LNCaP clone FGC (cell line): ENCODE measurements around the gene NPFFR1.

Experiments
- DNase-seq: peaks from one replicate; pipeline ENCODE4 v3.0.0-alpha.2; 2011; ENCODE audit warnings: low read depth
- H3K4me3 ChIP-seq: 2 replicates; pipeline ENCODE4 v1.5.1; 2011; ENCODE audit warnings: mild to moderate bottlenecking, low read depth, low read length, control low read depth
- TF ChIP-seq, protein P1 (sequence below): IDR thresholded peaks from 2 replicates; pipeline ENCODE4 v1.5.1; 2012; ENCODE audit warnings: mild to moderate bottlenecking; ENCODE audit not compliant: control insufficient read depth, insufficient read depth; ENCODE audit errors: extremely low read depth

NPFFR1 gene

GRCh38 chr10:70321233-70321632 is 37.4 kb upstream of the NPFFR1 start:
- no peak for DNase-seq
- H3K4me3 ChIP-seq, result no peak overlapping the region
- TF ChIP-seq, protein P1, sequence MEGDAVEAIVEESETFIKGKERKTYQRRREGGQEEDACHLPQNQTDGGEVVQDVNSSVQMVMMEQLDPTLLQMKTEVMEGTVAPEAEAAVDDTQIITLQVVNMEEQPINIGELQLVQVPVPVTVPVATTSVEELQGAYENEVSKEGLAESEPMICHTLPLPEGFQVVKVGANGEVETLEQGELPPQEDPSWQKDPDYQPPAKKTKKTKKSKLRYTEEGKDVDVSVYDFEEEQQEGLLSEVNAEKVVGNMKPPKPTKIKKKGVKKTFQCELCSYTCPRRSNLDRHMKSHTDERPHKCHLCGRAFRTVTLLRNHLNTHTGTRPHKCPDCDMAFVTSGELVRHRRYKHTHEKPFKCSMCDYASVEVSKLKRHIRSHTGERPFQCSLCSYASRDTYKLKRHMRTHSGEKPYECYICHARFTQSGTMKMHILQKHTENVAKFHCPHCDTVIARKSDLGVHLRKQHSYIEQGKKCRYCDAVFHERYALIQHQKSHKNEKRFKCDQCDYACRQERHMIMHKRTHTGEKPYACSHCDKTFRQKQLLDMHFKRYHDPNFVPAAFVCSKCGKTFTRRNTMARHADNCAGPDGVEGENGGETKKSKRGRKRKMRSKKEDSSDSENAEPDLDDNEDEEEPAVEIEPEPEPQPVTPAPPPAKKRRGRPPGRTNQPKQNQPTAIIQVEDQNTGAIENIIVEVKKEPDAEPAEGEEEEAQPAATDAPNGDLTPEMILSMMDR, result no peak

GRCh38 chr10:70320751-70321150 is 36.9 kb upstream of the NPFFR1 start:
- TF ChIP-seq, protein P1, result no peak
- no peak overlapping the region for H3K4me3 ChIP-seq
- DNase-seq, result no peak

GRCh38 chr10:70319824-70320223 is 36.0 kb upstream of the NPFFR1 start:
- TF ChIP-seq, protein P1, result no peak
- DNase-seq, result no peak
- no peak overlapping the region for H3K4me3 ChIP-seq

GRCh38 chr10:70319183-70319582 is 35.4 kb upstream of the NPFFR1 start:
- DNase-seq, result no peak
- TF ChIP-seq, protein P1, result no peak
- H3K4me3 ChIP-seq, result no peak overlapping the region

DNA sequence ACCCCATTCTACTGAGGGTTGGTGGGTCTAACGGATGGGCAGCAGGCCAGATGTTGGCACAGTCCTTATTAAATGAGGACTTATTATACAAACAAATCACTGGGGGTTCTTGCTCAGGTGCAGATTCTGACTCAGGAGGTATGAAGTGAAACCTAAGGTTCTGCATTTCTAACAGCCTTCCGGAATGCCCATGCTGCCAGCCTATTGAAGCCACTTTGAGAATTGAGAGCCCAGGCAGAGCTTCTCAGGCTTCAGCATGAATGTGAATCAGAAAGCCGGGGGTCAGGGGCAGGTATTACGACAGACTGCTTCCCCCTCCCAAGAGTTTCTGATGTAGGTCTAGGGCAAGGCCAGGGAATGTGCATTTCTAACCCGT is 34.1 kb upstream of the NPFFR1 start:
- TF ChIP-seq, protein P1, result no peak
- no peak for DNase-seq

DNA sequence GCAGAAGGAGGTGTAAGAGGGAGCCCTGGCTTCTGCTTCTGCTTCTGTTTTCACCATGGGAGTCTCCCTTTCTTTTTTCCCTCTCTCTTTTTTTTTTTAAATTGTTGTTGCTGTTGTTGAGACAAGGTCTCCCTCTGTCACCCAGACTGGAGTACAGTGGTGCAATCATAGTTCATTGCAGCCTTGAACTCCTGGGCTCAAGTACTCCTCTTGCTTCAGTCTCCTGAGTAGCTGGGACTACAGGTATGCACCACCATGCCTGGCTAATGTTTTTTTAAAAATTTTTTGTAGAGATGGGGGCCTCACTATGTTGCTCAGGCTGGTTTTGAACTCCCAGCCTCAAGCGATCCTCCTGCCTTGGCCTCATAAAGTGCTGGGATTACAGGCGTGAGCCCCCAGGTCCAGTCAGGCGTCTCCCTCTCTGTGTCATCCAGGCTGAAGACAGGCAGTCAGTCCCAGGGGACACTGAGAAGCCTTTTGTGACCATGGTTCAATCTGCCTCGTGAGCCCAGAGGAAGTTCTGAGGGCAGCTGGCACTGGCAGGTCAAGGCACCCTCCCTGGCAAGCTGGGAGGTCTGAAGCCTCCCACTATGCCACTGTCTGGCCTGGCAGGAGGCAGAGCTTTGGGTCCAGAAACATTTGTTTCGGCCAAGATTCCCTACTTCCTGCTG is 33.6 kb upstream of the NPFFR1 start:
- no peak for DNase-seq
- TF ChIP-seq, protein P1, result no peak
- H3K4me3 ChIP-seq, result no peak overlapping the region

More for the DNA sequence above, 34.1 kb upstream of the NPFFR1 start:
- no peak overlapping the region for H3K4me3 ChIP-seq

DNA sequence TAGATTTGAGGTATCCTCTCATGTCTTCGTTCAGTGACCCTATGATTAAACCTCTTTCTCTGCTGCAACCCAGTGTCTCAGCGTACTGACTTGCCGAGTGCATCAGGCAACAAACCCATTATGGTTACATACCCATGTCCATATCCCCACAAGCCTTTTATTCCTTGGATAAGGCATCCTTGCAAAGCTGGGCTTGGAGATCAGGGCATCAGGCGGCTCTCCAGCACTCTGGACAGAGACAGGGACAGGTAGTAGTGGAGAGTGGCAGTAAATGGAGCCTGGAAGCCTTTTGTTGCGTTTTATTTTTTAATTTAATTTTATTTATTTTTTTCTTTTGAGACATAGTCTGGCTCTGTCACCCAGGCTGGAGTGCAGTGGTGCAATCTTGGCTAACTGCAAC is 32.0 kb upstream of the NPFFR1 start:
- TF ChIP-seq, protein P1, result no peak
- no peak overlapping the region for H3K4me3 ChIP-seq
- no peak for DNase-seq
